Transverse colon (tissue), 4 donors: Measurements from ENCODE around the gene FGF2. TPM values are rescaled to one million over a fixed set of nuclear protein-coding genes. Genes with fewer than 3 reads are reported as not detected.

Experiments used
- DNase-seq: peaks from one replicate; pipeline ENCODE4 v3.0.0-alpha.2; 2019
- H3K27ac ChIP-seq, 4 donors: fragments of 200-600 bp; sonication (generic); 2 replicates each; pipeline ENCODE4 v1.5.1; 2016 to 2018; ENCODE audit warnings: inconsistent platforms in 4 of 4
- H3K27me3 ChIP-seq: fragments of 200-600 bp; sonication (generic); 2 replicates; pipeline ENCODE4 v1.5.1; 2017; ENCODE audit warnings: inconsistent platforms
- H3K36me3 ChIP-seq, 4 donors: fragments of 200-600 bp; sonication (generic); 2 replicates each; pipeline ENCODE4 v1.5.1; 2017 to 2019; ENCODE audit warnings: inconsistent platforms in 4 of 4
- H3K4me1 ChIP-seq, 4 donors: fragments of 200-600 bp; sonication (generic); 2 replicates each; pipeline ENCODE4 v1.5.1; 2017 to 2020; ENCODE audit warnings: inconsistent platforms in 4 of 4
- H3K4me3 ChIP-seq, 4 donors: fragments of 200-600 bp; sonication (generic); 1 replicate in 1 of 4; 2 replicates in 3 of 4; pipeline versions ENCODE4 v1.5.1 to v1.6.1; 2017 to 2019; ENCODE audit warnings: inconsistent platforms in 4 of 4
- H3K9me3 ChIP-seq, 2 donors: fragments of 200-600 bp; sonication (generic); 2 replicates each; pipeline ENCODE4 v1.5.1; 2017 to 2019; ENCODE audit warnings: inconsistent platforms in 2 of 2
- CTCF ChIP-seq, 5 experiments: fragments of 200-600 bp in 3 of 5; fragments of 450-650 bp in 2 of 5; sonication (generic) in 3 of 5; IDR thresholded peaks; 1 replicate in 2 of 5; 2 replicates in 3 of 5; pipeline ENCODE4 v1.5.1; 2016 to 2017; ENCODE audit warnings: antibody characterized with exemption in 5 of 5, inconsistent platforms in 3 of 5, mild to moderate bottlenecking in 2 of 5, moderate library complexity in 1 of 5
- EP300 ChIP-seq: sonication (generic); formaldehyde crosslinking; IDR thresholded peaks from one replicate; pipeline ENCODE4 v1.6.1; 2017; ENCODE audit warnings: antibody characterized with exemption, low read depth
- POLR2A ChIP-seq: fragments of 450-650 bp; IDR thresholded peaks from one replicate; pipeline ENCODE4 v1.6.1; 2016; ENCODE audit warnings: antibody characterized with exemption, mild to moderate bottlenecking, moderate library complexity
- POLR2AphosphoS5 ChIP-seq, 3 donors: sonication (generic); formaldehyde crosslinking; IDR thresholded peaks; one replicate each; pipeline ENCODE4 v1.6.1; 2016; ENCODE audit warnings: antibody characterized with exemption in 3 of 3
- WGBS, 2 donors: methylation state at CpG; one replicate each; pipeline ENCODE4 v1.1.5; 2018; ENCODE audit warnings: low coverage in 1 of 2; 5-methylcytosine and 5-hydroxymethylcytosine counted together
- in situ Hi-C, 4 donors: fragments of 200-750 bp; cut with MboI; loops; one replicate each; pipeline versions ENCODE4 v1.15.0 to v1.15.1; 2017; ENCODE audit warnings: low sequenced_read_pairs in 3 of 4, low pct_ligation_motif_present in 1 of 4, low pct_unique_long_range_greater_than_20kb in 1 of 4
- intact Hi-C: fragments of 100-400 bp; cut with DNase I; formaldehyde crosslinking; loops from one replicate; pipeline ENCODE4 v1.15.1; 2023; ENCODE audit warnings: low total_unique reads
- total RNA-seq, 4 donors: library from RNA; depleted of rRNA; stranded (reverse); fragments of >200 nt; gene quantifications; one replicate each; pipeline ENCODE4 v1.1.0, GENCODE V29; 2016

The FGF2 gene
- total RNA-seq, 4 donors from 2014 or later, result 1.9 to 8.6 (median 5.8) TPM

GRCh38 chr4:122895336-122895995, 68.8 kb downstream of the FGF2 start:
- Histone ChIP-seq H3K36me3 (no peaks in the 10 kb centered on the region), H3K4me3 (no peak overlapping the region), H3K27me3 (no peaks in the 10 kb centered on the region), H3K27ac (no peak overlapping the region), H3K4me1 (peaks cover 0 to 10% (median 2%) of the 10 kb centered on the region in 4 donors), H3K9me3 (no peaks in the 10 kb centered on the region)
- in situ Hi-C loops (no loop called here), intact Hi-C loops (no loop called here)
- no peak for DNase-seq
- 61 to 67% methylated on average over 1 of the region's 1 CpG for WGBS, 2 donors
- no peak for TF ChIP-seq CTCF (IDR thresholded peaks at IDR 0.05)
- TF ChIP-seq POLR2A, result no peak
- TF ChIP-seq EP300, result no peak
- no peak for TF ChIP-seq POLR2AphosphoS5 (IDR thresholded peaks at IDR 0.05)

GRCh38 chr4:122896270-122896669, 69.6 kb downstream of the FGF2 start:
- Histone ChIP-seq H3K36me3 (no peaks in the 10 kb centered on the region), H3K9me3 (no peaks in the 10 kb centered on the region), H3K4me1 (peaks cover 0 to 9% (median 2%) of the 10 kb centered on the region in 4 donors), H3K27ac (no peak overlapping the region), H3K27me3 (no peaks in the 10 kb centered on the region), H3K4me3 (no peak overlapping the region)
- TF ChIP-seq POLR2A (no peak), EP300 (no peak), CTCF (IDR thresholded peaks at IDR 0.05) (no peak), POLR2AphosphoS5 (IDR thresholded peaks at IDR 0.05) (no peak)
- 70 to 100% methylated on average over 1 of the region's 1 CpG for WGBS, 2 donors
- in situ Hi-C loops, result no loop called here
- DNase-seq, result no peak
- intact Hi-C loops, result no loop called here

GRCh38 chr4:122898370-122899150, 71.9 kb downstream of the FGF2 start:
- in situ Hi-C loops, result no loop called here
- Histone ChIP-seq H3K4me3 (no peak overlapping the region), H3K9me3 (no peaks in the 10 kb centered on the region), H3K27me3 (no peaks in the 10 kb centered on the region), H3K4me1 (peaks cover 0 to 9% (median 2%) of the 10 kb centered on the region in 4 donors), H3K27ac (no peak overlapping the region), H3K36me3 (no peaks in the 10 kb centered on the region)
- 64 to 85% methylated on average over 1 to 2 of the region's 2 CpGs for WGBS, 2 donors
- DNase-seq, result no peak
- TF ChIP-seq POLR2A, result no peak
- no peak for TF ChIP-seq CTCF (IDR thresholded peaks at IDR 0.05)
- TF ChIP-seq POLR2AphosphoS5 (IDR thresholded peaks at IDR 0.05), result no peak
- TF ChIP-seq EP300, result no peak
- intact Hi-C loops, result no loop called here

- no peaks in the 10 kb centered on the region for H3K27me3 ChIP-seq
- 80 to 100% methylated on average over 1 to 7 of the region's 7 CpGs for WGBS, 2 donors
- no peaks in the 10 kb centered on the region for H3K9me3 ChIP-seq
- no peak overlapping the region for H3K4me3 ChIP-seq
- no peak for DNase-seq
- intact Hi-C loops (no loop called here), in situ Hi-C loops (loop anchor here in 3 of 4 donors (10.0 to 25.0 kb wide), 3 partner anchors 137 to 312 kb away; no protein-coding TSS in a partner anchor)
- TF ChIP-seq CTCF (IDR thresholded peaks at IDR 0.05), result no peak
- no peak for TF ChIP-seq POLR2A
- TF ChIP-seq POLR2AphosphoS5 (IDR thresholded peaks at IDR 0.05), result no peak
- TF ChIP-seq EP300, result no peak
- peaks cover 0 to 9% (median 2%) of the 10 kb centered on the region in 4 donors for H3K4me1 ChIP-seq
- H3K27ac ChIP-seq, result no peak overlapping the region
- H3K36me3 ChIP-seq, result no peaks in the 10 kb centered on the region
Measured at GRCh38 chr4:122899682-122900081, 73.1 kb downstream of the FGF2 start.
